Sigmoid colon (tissue), 4 donors: ENCODE data around the gene FCRLA.

ENCODE experiments used
- EP300 ChIP-seq, 4 donors: sonication (generic); formaldehyde crosslinking; IDR thresholded peaks; one replicate each; pipeline ENCODE4 v1.6.1; 2017; ENCODE audit warnings: antibody characterized with exemption in 4 of 4
- POLR2A ChIP-seq, 2 donors: fragments of 450-650 bp; IDR thresholded peaks; one replicate each; pipeline ENCODE4 v1.6.1; 2016; ENCODE audit warnings: antibody characterized with exemption in 2 of 2, mild to moderate bottlenecking in 2 of 2, moderate library complexity in 2 of 2
- TF ChIP-seq, protein P1 (sequence below), 4 experiments: fragments of 450-650 bp in 3 of 4; fragments of 200-600 bp in 1 of 4; IDR thresholded peaks; one replicate each; pipeline ENCODE4 v1.5.1; 2016 to 2019; ENCODE audit warnings: antibody characterized with exemption in 4 of 4, mild to moderate bottlenecking in 3 of 4, moderate library complexity in 2 of 4

GRCh38 chr1:161721738-161722343, 14.8 kb downstream of the FCRLA start:
- TF ChIP-seq, protein P1, sequence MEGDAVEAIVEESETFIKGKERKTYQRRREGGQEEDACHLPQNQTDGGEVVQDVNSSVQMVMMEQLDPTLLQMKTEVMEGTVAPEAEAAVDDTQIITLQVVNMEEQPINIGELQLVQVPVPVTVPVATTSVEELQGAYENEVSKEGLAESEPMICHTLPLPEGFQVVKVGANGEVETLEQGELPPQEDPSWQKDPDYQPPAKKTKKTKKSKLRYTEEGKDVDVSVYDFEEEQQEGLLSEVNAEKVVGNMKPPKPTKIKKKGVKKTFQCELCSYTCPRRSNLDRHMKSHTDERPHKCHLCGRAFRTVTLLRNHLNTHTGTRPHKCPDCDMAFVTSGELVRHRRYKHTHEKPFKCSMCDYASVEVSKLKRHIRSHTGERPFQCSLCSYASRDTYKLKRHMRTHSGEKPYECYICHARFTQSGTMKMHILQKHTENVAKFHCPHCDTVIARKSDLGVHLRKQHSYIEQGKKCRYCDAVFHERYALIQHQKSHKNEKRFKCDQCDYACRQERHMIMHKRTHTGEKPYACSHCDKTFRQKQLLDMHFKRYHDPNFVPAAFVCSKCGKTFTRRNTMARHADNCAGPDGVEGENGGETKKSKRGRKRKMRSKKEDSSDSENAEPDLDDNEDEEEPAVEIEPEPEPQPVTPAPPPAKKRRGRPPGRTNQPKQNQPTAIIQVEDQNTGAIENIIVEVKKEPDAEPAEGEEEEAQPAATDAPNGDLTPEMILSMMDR (IDR thresholded peaks at IDR 0.05) = no peak
- no peak for TF ChIP-seq POLR2A (IDR thresholded peaks at IDR 0.05)
- TF ChIP-seq EP300 (IDR thresholded peaks at IDR 0.05) = no peak
